GM19238 (cell line): ENCODE results near the gene FBXL22.

Experiments
- DNase-seq: peaks from one replicate; pipeline ENCODE4 v3.0.0; 2011; ENCODE audit warnings: low spot score; ENCODE audit not compliant: insufficient read length

The FBXL22 gene, protein sequence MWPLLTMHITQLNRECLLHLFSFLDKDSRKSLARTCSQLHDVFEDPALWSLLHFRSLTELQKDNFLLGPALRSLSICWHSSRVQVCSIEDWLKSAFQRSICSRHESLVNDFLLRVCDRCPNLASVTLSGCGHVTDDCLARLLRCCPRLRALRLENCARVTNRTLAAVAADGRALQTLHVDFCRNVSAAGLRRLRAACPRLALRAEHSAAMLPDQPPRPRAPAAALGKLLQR

DNA sequence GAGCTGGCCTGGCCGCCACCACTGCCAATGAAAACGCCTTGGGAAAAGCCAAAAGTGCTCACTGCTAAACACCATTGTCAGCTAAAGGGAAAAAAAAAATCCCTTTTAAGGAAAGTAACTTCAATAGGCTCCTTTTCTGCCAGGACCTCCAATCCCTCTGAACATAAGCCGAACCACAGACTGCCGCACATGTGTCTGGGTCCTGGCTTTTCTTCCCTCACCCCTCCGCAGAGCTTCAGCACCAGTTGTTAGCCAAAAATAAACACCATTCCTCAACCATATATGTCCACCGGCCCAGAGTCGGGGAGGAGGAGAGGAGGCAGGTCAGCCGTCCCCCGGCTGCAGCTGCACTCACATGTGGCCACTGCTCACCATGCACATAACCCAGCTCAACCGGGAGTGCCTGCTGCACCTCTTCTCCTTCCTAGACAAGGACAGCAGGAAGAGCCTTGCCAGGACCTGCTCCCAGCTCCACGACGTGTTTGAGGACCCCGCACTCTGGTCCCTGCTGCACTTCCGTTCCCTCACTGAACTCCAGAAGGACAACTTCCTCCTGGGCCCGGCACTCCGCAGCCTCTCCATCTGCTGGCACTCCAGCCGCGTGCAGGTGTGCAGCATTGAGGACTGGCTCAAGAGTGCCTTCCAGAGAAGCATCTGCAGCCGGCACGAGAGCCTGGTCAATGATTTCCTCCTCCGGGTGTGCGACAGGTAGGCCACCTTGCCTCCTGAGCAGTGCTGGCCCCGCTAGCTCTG lies at the start of gene FBXL22:
Gene FBXL22 (plus strand): TSS at position 350 of the 753 bp plus-strand sequence. CDS start 6 bp downstream, at position 356.
- DNase-seq = no peak

DNA sequence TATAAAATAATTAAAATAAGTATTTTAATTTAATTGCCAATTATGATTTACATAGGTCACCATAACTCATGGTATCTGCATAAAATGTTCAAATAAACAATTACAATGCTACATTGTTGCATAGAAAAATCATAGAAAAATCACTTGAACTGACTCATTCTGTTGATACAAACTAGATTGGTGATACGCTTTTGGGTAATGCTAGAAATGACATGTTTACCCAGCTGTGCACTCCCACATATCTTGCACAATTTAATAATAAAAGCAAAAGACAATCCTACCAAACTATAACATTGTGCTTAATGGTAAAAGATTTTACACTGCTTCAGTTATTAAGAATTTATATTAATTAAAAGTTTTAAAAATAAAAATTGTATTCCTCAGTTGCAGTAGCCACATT lies 45.8 kb upstream of the FBXL22 start:
- no peak for DNase-seq

DNA sequence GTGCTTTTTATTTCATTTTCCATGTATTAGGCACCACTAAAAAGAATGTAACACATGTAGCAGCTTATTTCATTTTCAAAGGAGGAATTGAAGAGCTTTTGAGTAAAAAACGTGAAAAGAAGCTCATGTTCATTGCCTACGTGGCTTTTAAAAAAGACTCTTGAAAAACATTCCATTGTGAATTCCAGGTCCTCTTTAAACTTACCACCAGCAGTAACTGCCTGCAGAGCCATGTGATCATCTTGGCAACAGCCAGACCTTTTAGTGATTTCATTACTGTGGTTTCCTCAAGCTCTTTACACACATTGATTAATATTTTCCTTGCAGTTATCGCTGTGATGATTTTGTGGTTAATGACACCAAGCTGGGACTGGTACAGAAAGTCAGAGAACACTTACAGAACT lies 43.8 kb upstream of the FBXL22 start:
- no peak for DNase-seq

DNA sequence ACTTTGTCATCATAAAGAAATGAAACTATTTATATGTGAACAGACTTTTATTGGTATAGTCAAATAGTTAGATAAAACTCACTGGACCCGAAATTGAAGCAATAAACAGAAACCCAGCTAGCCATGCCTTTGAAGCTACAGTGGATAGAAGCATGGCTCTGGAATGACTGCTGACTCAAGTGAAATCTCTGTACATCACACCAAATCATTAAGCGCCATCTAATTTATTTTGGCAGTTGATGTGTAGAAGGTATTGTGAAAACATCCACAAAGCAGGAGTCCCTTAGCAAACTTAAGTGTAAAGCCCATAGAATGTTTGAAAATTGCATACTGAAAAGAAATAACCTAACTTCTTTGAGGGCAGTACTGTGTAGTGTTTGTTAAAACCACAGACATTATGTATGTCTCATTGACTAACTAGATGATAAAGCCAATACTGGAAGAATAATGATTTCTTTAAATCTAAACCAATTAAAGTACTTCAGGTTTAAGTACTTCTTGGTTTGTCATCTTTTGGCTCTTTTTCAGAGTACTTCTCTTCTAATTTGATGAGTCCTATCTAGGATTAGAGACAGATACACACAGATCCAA lies 42.8 kb upstream of the FBXL22 start:
- DNase-seq = no peak

DNA sequence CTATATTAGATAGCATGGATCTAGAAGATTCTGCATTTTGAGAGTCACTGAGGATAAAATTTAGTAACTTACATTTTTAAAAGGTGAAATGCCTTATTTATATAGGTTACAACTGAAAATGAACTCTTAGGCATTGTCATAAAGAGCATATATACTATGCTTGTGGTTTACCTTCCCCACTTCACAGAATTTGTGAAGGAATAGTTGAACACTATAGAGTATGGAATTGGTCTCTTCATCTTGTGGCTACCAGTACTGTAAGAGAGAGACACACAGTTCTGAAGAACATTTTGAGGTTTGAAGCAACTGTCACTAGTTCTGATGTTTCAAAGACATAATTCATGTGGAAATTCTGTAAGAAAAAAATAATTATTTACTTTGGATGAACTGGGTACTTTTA lies 41.7 kb upstream of the FBXL22 start:
- DNase-seq = no peak

DNA sequence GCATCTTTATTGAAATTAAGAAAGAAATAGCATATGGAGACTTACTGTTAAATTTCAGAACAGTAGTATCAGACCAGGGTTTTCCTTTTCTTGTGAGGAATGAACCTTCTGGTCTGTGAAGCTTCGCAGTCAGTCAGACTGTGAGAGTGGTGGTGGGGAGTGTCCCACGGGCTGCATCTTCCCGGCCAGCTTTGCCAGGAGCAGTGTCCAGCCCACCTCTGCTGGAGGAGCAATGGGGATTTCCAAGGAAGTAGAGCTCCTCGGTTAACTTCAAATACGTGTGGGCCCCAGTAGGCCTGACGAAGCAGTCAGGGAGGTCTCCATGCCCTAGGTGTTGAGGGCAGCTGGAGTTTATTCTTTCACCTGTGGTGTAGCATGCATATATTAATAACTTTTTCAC lies 40.9 kb upstream of the FBXL22 start:
- no peak for DNase-seq

DNA sequence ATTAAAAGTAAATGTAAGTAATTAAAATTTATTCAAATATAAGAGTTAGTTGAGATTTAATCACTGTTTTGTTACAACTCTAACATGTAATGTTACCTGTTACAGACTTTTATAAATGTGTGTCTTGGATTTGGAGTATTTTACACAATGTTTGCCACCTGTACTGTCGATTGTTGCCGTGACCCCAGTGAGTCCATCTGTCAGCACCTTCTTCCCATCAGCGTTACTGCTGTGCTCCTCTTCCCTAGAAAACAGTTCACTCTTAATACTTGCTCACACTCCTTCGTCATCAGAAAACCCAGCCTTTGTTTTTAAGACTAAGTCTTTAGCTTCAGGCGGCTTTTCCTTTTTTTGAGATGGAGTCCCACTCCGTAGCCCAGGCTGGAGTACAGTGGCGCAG lies 40.5 kb upstream of the FBXL22 start:
- no peak for DNase-seq

DNA sequence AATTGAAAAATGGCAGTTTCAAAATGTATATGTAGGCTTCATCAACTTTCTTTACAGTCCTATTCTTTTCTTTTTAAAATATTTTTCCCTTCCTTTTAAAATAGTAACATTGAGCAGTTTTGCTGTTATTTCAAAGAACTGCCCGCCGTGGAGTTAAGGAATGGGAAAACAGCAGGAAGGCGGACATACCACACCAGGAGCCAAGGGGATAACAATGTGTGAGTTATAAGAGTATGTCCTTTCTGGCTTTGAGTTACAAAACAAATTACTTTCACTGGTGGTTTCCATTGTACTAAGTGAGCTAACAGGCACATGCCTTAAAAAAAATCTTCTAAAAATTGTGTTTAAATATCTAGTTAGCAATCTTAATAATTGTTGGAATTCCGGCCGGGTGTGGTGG lies 37.4 kb upstream of the FBXL22 start:
- no peak for DNase-seq

DNA sequence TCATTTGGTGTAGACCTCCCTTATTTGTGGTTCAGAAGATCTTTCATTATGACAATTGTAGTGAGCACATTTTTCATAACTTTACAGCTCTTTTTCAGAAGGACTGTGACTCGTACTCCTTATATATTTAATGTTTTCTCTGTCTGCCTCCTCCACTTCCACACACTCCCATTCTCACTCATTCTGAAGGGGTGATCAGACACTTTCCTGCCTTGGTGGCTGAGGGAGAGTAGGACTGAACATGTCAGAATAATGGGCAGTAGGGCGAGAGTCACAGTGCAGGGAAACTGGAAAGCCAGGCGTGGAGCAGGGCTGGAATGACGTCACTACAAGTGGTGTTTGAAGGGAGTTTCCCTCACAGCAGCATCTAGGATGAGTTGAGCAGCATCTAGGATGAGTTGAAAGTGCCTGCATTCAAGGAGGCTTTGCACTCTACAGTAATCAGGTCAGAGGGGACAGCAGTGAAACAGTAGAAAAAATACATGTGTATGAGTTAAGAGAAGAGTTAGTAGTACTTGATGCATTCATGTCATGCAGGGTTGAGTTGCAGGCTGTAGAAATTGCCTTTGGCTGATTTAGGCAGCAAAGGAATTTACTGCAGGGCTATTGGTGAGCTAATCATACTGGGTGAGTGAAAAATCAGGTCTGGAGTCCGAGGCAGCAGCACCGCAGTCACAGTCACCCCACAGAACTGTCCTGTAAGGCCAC lies 36.3 kb upstream of the FBXL22 start:
- no peak for DNase-seq

DNA sequence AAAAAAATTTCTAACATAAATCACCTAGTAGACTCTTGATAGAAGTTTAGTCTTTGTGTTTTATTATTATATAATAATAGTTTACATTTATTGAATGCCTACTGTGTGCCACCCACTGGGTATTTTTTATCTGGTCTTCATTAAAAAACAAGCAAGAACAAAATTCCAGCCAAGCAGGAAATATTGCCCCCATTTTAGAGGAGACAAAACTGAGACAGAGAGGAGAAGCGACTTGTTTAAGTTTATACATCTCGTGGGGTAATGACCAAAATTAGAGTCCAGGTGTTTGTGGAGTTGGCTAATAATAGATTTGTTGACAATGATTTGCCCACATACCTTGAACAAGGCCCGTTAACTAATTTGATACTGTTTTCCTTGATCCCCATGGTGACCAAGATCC lies 33.1 kb upstream of the FBXL22 start:
- DNase-seq = no peak

DNA sequence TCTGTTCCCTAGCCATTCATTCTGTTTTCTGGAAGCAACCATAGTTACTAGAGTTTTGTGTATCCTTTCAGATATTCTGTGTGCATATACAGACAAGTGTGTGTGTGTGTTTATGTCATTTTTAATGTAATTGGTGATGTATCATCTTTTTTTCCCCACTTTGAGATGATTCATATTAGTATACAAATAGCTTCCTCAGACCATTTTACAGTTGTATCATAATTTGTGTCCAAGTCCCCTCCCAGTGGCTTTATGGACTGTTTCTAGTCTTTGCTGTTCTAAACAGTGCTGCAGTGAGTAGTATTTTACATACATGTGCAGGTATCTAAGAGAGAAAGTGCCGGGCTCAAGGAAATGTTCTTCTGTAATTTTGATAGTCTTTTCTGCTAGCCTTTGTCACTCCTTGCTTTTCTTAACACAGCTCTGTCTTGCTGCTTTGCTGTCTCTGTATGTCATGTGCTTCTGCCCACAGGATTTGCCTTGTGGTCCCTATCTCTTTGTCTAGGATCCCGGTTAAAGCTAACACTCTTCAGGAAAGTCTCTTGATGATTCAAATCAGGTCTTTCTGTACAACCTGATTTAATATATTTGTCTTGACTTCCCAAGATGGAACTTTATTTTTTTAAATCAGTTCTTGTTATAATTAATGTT lies 31.5 kb upstream of the FBXL22 start:
- DNase-seq = no peak

DNA sequence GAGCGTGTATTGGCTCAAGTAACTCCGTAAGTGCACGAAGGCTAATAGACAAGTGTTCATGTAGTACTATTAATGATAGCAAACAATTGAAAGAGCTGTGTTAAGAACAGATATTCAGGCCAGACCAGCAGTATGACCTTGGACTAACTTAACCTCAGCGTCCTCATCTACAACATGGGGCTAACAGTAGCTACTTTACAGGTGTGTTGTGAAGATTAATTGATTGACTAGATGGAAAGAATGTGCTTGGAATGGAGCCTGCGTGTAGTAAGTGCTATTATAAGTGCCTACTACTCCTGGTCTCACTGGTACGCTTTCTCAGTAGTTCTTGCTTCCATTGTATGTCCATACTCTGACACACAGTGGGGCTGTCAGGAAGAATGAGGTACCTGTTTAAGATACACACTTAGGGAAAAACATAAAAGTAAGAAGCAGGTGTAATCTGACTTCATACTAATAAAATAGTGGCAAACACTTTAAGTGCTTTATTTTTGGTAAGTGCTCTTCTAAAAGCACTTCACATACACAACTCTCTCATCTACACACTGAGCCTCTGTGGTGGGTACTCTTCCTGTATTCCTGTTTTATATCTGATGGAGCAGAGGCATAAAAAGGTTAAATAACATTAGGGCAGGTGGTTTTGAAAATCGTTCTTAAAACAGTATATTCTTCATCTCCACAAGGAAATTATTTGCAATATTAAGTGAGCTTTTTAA lies 24.3 kb upstream of the FBXL22 start:
- no peak for DNase-seq

DNA sequence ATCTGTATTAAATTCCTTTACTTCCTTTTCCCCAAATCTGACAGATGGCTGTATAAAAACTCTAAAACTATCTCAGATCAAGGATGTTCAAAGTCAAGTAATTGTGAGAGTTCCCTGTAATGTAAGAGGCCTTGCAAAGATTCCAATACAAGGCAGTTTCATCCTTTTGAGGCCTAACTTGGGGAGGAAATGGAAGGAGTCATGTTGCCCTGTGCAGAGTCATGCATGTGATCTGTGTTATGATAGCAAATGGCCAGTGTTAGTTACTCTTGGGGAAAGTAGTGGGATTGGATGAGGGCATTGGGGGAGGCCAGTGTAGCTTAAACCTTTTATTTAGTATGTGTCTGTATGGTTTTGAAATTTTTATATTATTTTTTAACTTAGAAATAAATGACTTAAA lies 23.7 kb upstream of the FBXL22 start:
- no peak for DNase-seq

DNA sequence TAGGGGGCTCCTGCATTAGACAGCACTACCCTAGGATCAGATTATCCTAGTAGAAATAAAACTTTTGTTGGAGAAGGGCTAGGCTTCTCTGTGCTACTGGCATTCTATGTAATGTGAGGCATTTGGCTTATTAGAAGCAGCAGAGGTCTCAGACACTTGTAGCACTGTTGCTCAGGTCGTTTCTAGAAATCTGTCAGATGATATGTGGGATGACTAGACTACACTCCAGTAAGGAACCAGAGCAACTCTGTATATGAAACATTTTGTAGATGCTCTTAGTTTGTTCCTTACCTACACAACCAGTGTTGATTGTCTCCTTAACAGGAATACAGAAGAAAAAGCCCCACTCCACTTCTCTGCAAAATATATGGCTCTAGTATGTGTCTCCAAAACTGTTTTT lies 21.9 kb upstream of the FBXL22 start:
- no peak for DNase-seq

DNA sequence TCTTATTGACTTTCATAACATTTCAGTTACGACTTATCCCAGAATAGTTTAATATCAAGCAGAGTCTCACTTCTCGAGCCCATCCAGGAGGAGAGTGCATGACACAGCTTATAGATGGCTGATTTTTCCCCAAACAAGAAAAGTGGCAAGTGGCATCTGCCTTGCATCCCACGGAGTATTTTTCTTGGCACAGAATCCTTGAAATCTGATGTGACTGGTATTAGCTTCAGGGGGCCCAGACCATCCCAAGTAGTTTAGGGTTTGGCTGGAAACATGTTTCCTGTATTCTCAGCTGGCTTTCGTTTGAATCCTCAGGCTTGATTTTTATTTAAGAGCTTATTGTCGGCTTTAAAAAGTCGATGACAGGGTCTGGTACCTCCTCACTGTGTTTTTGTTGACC lies 20.7 kb upstream of the FBXL22 start:
- no peak for DNase-seq

DNA sequence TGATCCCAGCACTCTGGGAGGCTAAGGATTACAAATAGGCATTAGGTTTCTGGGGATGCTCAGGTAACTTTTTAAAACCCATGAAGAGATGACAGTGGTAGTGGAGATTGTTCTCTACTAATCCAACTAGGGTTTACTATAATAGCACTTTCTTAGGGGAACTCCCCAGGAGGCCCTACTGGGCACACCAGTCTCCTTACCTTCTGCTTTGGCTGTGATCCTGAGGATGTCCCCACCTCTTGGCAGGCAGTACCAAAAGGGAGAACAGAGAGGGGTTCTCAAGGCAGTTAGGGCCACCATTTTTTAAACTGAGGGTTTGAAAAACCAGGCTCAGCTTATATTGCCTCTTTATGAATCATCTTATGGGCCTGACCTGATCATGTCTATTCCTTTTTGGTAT lies 15.0 kb upstream of the FBXL22 start:
- DNase-seq = no peak

DNA sequence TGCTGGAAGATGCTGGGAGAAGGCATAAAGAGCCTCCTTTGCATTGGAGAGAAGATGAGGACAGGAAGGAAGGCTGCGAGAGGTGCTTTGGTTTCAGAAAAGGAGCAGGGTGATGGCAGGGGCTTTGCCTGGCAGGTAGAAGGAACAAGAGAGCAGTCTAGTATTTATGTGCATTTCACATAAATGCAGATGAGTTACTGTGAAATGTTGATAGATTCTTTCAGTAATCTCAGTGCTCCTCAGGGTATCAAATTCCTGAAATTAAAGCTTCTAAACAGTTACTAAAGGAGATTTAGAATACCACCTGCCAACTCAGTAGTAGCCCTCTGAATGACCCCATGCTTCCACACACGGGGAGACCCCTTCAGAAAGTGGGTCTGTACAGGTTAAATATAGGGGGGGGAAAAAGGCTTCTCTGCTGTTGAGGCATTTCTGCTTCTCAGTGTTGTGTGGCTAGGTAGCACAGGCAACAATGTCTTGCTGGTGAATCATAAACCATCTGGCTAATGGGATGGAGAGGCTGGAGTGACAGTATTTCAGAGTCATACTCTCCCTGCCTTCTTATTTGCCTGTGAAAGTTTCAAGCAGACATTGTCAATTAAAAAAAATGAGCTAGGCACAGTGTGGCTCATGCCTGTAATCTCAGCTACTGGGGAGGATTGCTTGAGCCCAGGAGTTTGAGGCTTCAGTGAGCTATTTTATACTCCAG lies 14.3 kb upstream of the FBXL22 start:
- no peak for DNase-seq

DNA sequence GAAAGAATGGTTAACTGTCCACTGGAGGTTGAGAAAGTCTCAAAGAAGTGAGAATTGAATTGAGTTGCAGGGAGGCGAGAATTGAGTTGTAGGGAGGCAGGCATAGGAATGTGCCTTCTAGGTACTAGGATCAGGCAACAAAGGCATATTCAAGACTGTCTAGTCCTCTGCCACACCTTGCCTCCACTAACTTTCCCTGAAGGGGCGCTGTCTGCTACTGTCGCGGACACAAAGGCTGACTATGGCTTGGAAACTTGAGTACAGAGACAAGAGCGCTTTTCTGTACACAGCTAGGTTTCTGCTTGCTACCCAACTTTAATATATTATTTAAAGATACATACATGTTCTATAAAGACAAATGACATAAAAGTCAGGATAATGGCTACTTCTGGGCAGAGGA lies 10.4 kb upstream of the FBXL22 start:
- DNase-seq = no peak

DNA sequence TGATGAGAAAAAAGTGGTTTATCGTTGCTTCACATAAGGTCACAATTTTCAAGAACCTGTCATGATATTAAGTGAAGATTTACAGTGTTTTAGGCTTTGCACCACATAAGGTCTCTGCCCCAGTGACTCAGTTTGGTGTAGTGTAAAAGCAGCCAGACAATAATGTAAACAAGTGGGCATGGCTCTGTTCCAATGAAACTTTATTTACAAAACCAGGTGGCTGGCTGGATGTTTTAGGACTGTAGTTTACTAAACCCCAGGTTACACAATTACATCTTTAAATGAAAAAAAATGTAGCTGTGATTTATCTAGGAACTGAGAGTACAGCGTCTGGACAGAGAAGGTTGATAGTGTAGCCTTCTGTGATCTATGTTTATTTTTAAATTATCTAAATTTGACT lies 9.7 kb upstream of the FBXL22 start:
- no peak for DNase-seq

DNA sequence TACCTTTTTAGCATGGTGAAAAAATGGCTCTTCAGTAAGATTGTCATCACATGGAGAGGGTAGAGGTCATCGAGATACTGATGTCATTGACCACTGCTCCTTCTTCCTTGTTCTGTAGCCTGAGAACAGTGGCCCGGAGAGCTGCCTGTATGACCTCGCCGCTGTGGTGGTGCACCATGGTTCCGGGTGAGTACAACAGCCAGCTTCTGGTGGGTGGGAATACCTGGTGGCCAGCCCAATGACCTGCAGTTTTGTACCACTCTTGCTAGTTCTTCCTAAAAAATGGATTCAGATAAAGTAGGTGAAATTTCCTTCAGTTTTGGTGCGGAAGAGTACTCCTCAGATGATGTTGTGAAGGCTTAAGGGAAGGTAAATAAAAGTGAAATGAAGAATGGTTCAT lies 8.4 kb upstream of the FBXL22 start:
- no peak for DNase-seq
